Measurements from ENCODE around the gene KRT17. TPM values are rescaled to one million over a fixed set of nuclear protein-coding genes. Genes with fewer than 3 reads are reported as not detected.

The KRT17 gene
- polyA plus RNA-seq (ENCODE audit: insufficient read depth in 1 of 5, insufficient read length in 5 of 5, low replicate concordance in 1 of 5): 10 to 100 TPM in 2 of 5 donors, 1 to 10 TPM in 3; 2.6 to 12.1 (median 5.5) TPM
- long read RNA-seq, donor 1: 0 reads
- long read RNA-seq, donor 2: 0 reads
- long read RNA-seq, donor 3, partial matches to known transcripts: 0 of 1 reads
- long read RNA-seq, donor 3, other reads (novel, unspliced or antisense): 0 of 1 reads
- long read RNA-seq, donor 4: 0 reads
- long read RNA-seq, donor 5, partial matches to known transcripts: 0 of 3 reads
- long read RNA-seq, donor 5, other reads (novel, unspliced or antisense): 0 of 3 reads
- long read RNA-seq, donor 6, partial matches to known transcripts: 0 of 1 reads
- long read RNA-seq, donor 6, other reads (novel, unspliced or antisense): 0 of 1 reads
- long read RNA-seq, donor 7, partial matches to known transcripts: 0 of 1 reads
- long read RNA-seq, donor 7, other reads (novel, unspliced or antisense): 0 of 1 reads
- long read RNA-seq, donor 8: 0 reads

- peak; percentile 55 to 58 for DNase-seq
These were observed at the start of gene KRT17 for GRCh38 chr17:41624208-41625101. KRT17 (minus strand) TSS chr17:41624575; CDS start chr17:41624509, 66 bp downstream.

GRCh38 chr17:41672153-41672552 lies 47.8 kb upstream of the KRT17 start:
- DNase-seq: no peak

GRCh38 chr17:41667280-41668041 lies 43.1 kb upstream of the KRT17 start:
- no peak for DNase-seq

- peak in 1 of 2 donors; percentile 71 for DNase-seq
These were observed 42.4 kb upstream of the KRT17 start for GRCh38 chr17:41666708-41667279.

- DNase-seq: no peak
These were observed 41.9 kb upstream of the KRT17 start for GRCh38 chr17:41666237-41666641.

GRCh38 chr17:41665566-41666236 lies 41.3 kb upstream of the KRT17 start:
- peak; percentile 83 for DNase-seq

- DNase-seq: no peak
These were observed 40.5 kb upstream of the KRT17 start for GRCh38 chr17:41664587-41665565.

GRCh38 chr17:41664172-41664457 lies 39.7 kb upstream of the KRT17 start:
- no peak for DNase-seq

- no peak for DNase-seq
These were observed 39.2 kb upstream of the KRT17 start for GRCh38 chr17:41663451-41664171.

GRCh38 chr17:41660221-41660711 lies 35.9 kb upstream of the KRT17 start:
- no peak for DNase-seq

GRCh38 chr17:41659427-41660212 lies 35.2 kb upstream of the KRT17 start:
- DNase-seq: no peak

GRCh38 chr17:41658846-41659245 lies 34.5 kb upstream of the KRT17 start:
- no peak for DNase-seq

GRCh38 chr17:41657936-41658335 lies 33.6 kb upstream of the KRT17 start:
- DNase-seq: no peak

- no peak for DNase-seq
These were observed 32.9 kb upstream of the KRT17 start for GRCh38 chr17:41657176-41657754.

- no peak for DNase-seq
These were observed 32.1 kb upstream of the KRT17 start for GRCh38 chr17:41656249-41657023.

- peak; percentile 69 to 71 for DNase-seq
These were observed 31.3 kb upstream of the KRT17 start for GRCh38 chr17:41655611-41656111.

All from right lung (tissue), 10 donors.